Heart right ventricle (tissue), 16 donors: ENCODE data around the gene ARSI. TPM values are rescaled to one million over a fixed set of nuclear protein-coding genes. Genes with fewer than 3 reads are reported as not detected.

ENCODE experiments used
- ATAC-seq, 8 donors: fragments of 200-7000 bp; cut with Tn5 transposase; one replicate each; pipeline ENCODE4 v1.9.1; 2020; ENCODE audit warnings: mild to moderate bottlenecking in 8 of 8, moderate library complexity in 8 of 8, moderate number of reproducible peaks in 1 of 8
- DNase-seq, 2 donors: peaks; one replicate each; pipeline ENCODE4 v3.0.0-alpha.2; 2020
- H3K27ac ChIP-seq, 10 donors: fragments of 200-600 bp; sonication (generic) in 2 of 10; one replicate each; pipeline versions ENCODE4 v1.5.0 to v1.8.0; 2020 to 2022; ENCODE audit warnings: mild to moderate bottlenecking in 3 of 10
- H3K27me3 ChIP-seq, 7 donors: fragments of 200-600 bp; one replicate each; pipeline ENCODE4 v1.8.0; 2021 to 2022; ENCODE audit warnings: mild to moderate bottlenecking in 2 of 7
- H3K36me3 ChIP-seq, 9 donors: fragments of 200-600 bp; sonication (generic) in 1 of 9; one replicate each; pipeline versions ENCODE4 v1.5.0 to v1.8.0; 2020 to 2022; ENCODE audit warnings: mild to moderate bottlenecking in 2 of 9
- H3K4me1 ChIP-seq, 9 donors: fragments of 200-600 bp; sonication (generic) in 1 of 9; one replicate each; pipeline versions ENCODE4 v1.5.0 to v1.8.0; 2020 to 2022; ENCODE audit warnings: mild to moderate bottlenecking in 4 of 9
- H3K4me3 ChIP-seq, 10 donors: fragments of 200-600 bp; sonication (generic) in 2 of 10; one replicate each; pipeline versions ENCODE4 v1.5.0 to v1.8.0; 2020 to 2022; ENCODE audit warnings: mild to moderate bottlenecking in 7 of 10, moderate library complexity in 2 of 10
- H3K9me3 ChIP-seq, 11 donors: fragments of 200-600 bp in 10 of 11; sonication (generic) in 2 of 11; one replicate each; pipeline versions ENCODE4 v1.5.0 to v1.8.0; 2013 to 2022; ENCODE audit warnings: mild to moderate bottlenecking in 2 of 11, control low read depth in 1 of 11, moderate library complexity in 1 of 11
- CTCF ChIP-seq, 9 donors: fragments of 200-600 bp; sonication (generic) in 2 of 9; IDR thresholded peaks; one replicate each; pipeline versions ENCODE4 v1.5.0 to v1.8.0; 2021 to 2022; ENCODE audit warnings: antibody characterized with exemption in 9 of 9, mild to moderate bottlenecking in 5 of 9, moderate library complexity in 1 of 9
- WGBS, 2 donors: extraction: QIAGEN DNeasy Blood & Tissue Kit; methylation state at CpG; one replicate each; pipeline ENCODE4 v1.1.7; 2013; ENCODE audit warnings: inconsistent platforms in 1 of 2; 5-methylcytosine and 5-hydroxymethylcytosine counted together
- intact Hi-C, 10 donors: fragments of 100-400 bp; cut with DNase I; formaldehyde crosslinking; loops; one replicate each; pipeline versions ENCODE4 v1.11.1 to v1.14.2; 2022
- polyA plus RNA-seq, 2 donors: library from polyadenylated mRNA; stranded (reverse); fragments of 200-250 nt; gene quantifications; one replicate each; pipeline ENCODE4 v1.2.3, GENCODE V29; 2013
- total RNA-seq, 10 donors: library from RNA; stranded (reverse); fragmentation: NEBNext Ultra II Directional in 3 of 10; extraction: Animal tissue kit (Norgen Biotek cat#: 25700) in 3 of 10; gene quantifications; one replicate each; pipeline versions ENCODE4 v1.2.1 to v1.2.4, GENCODE V29; 2021 to 2023
- donor health status: Arrhythmogenic right ventricular cardiomyopathy.
- donor health status: ischemic (EF 13 %, LVEDD 7.1; RV severe dilation, severe dysfunction).
- donor health status: healthy with polysubstance abuse.
- donor health status: DM: no; HTN: yes; CAD: no.
- donor health status: DM: no; HTN: no; CAD: no.
- donor health status: ischemic (EF 25% LVEDD 6.9; RV normal size, moderate dysfunction).
- donor health status: ischemic (EF 25% LVEDD 5.7; RV mildly dilated, moderate dysfunction).
- donor health status: healthy.
- donor health status: DM: yes; HTN: yes; CAD: no.
- donor health status: Ischemic cardiomyopathy.
- donor health status: ischemic (EF 35%, LVEDD 5.7; RV mildly dilated, moderate dysfunction).
- donor health status: nonischemic (EF 11% LVEDD 7.7; RV severe dilation, severe dysfunction).
- donor health status: DM: yes; HTN: yes; CAD: no.
- donor health status: PGD.
- donor health status: ischemic (EF 29% LVEDD 5.4; RV normal size, mild dysfunction).
- donor health status: nonischemic (EF 23%, LVEDD 6.1; RV moderate dilation, normal function).

ARSI gene
- total and polyA plus RNA-seq, 12 donors = 0.11 to 0.65 (median 0.32) TPM; not detected in 2

GRCh38 chr5:150254774-150255173, 47.9 kb downstream of the ARSI start:
- WGBS, 2 donors = 72 to 86% methylated on average over 4 of the region's 4 CpGs
- Histone ChIP-seq H3K4me1 (peaks cover 0 to 8% (median 0%) of the 10 kb centered on the region in 9 donors), H3K9me3 (no peaks in the 10 kb centered on the region), H3K36me3 (no peaks in the 10 kb centered on the region), H3K27me3 (no peaks in the 10 kb centered on the region), H3K27ac (no peak overlapping the region), H3K4me3 (no peak overlapping the region)
- DNase-seq (peak in 1 of 2 donors; percentile 31), ATAC-seq (peak in 5 of 8 donors; percentile 21 to 53 (median 50))
- intact Hi-C loops = no loop called here
- TF ChIP-seq CTCF (IDR thresholded peaks at IDR 0.05) = no peak

GRCh38 chr5:150254363-150254762, 48.3 kb downstream of the ARSI start:
- Histone ChIP-seq H3K27ac (no peak overlapping the region), H3K4me1 (peaks cover 0 to 8% (median 0%) of the 10 kb centered on the region in 9 donors), H3K9me3 (no peaks in the 10 kb centered on the region), H3K27me3 (no peaks in the 10 kb centered on the region), H3K36me3 (no peaks in the 10 kb centered on the region), H3K4me3 (no peak overlapping the region)
- no peak for TF ChIP-seq CTCF (IDR thresholded peaks at IDR 0.05)
- WGBS, 2 donors = 73 to 76% methylated on average over 7 of the region's 7 CpGs
- intact Hi-C loops = no loop called here
- ATAC-seq (no peak), DNase-seq (no peak)

DNA sequence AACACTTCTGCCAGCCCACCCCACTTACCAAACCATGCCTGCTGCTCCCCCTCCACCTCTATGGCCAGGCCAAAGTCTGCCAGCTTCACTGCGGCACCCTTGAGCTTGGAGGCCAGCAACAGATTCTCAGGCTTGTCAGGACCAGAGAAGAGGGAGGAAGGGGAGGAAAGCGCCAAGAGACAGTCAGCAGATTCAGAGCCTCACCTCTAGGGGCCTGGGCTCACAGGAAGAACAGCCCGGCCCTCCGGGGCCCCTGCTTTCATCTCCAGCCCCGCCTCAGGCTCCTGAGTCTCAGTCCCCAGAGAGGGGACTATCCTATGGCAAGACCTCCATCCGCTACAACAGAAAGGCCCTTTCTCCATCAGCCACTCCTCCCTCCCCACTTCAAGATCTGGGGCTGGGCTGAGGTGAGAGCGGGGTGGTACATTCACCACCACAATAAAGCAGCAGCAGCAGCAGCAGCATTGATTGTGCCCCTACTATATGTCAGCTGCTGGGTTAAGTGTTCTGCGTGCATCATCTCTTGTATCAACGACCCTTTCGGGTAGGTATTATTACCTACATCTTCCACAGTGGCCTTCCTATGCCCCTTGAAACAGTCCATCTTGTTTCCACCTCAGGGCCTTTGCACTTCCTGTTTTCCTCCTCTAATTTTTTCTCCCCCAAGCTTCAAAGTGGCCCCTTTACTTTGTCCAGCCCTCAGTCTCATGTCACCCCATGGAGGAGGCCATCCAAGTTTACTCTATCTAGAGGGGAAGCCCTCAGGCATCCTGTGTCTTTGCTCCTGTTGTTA, 49.1 kb downstream of the ARSI start:
- no peak for ATAC-seq
- Histone ChIP-seq H3K27me3 (no peaks in the 10 kb centered on the region), H3K9me3 (no peaks in the 10 kb centered on the region), H3K27ac (no peak overlapping the region), H3K36me3 (no peaks in the 10 kb centered on the region), H3K4me1 (peaks cover 0 to 8% (median 0%) of the 10 kb centered on the region in 9 donors), H3K4me3 (no peak overlapping the region)
- no peak for DNase-seq
- TF ChIP-seq CTCF (IDR thresholded peaks at IDR 0.05) = no peak
- intact Hi-C loops = no loop called here
- 91 to 94% methylated on average over 10 of the region's 10 CpGs for WGBS, 2 donors

DNA sequence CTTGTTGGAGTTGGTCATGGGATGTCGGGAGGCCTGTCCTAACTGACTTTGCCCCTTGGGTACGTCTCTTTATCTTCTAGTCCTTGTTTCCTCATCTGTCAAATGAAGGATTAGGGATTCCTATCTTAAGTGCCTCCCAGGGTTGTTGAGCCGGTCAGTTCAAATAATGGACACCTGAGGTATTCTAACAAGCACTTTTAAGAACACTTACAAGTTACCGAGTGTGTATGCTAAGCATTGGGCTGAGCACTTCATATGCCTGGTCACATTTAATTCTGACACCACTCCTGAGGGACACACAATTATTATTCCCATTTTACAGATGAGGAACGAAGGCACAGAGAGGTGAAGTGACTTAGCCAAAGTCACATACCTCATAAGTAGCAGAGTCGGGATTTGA, 50.2 kb downstream of the ARSI start:
- Histone ChIP-seq H3K27ac (no peak overlapping the region), H3K4me3 (no peak overlapping the region), H3K4me1 (peaks cover 0 to 8% (median 0%) of the 10 kb centered on the region in 9 donors), H3K9me3 (no peaks in the 10 kb centered on the region), H3K27me3 (no peaks in the 10 kb centered on the region), H3K36me3 (no peaks in the 10 kb centered on the region)
- no peak for TF ChIP-seq CTCF (IDR thresholded peaks at IDR 0.05)
- DNase-seq (no peak), ATAC-seq (no peak)
- intact Hi-C loops = no loop called here
- 89 to 90% methylated on average over 6 of the region's 6 CpGs for WGBS, 2 donors
